Measurements from ENCODE around the gene TBC1D5.

TBC1D5 gene

DNA sequence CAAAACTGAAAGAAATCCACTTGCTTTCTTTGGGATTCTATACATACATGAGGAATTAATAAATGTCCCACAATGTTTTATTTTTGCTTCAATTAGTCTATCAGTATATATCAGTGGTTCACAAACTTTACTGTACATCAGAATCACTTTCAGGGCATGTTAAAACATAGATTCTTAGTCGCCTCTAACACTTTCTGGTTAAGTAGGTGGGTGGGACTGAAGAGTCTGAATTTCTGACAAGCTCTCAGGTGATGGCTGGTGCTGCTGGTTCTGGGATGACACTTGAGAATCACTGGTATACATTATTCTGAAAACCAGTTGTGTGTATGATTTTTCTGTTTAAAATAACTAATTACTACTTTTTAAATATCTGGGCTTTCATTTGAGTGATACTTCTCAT is 393.3 kb downstream of the TBC1D5 start:
- no peak for DNase-seq (ENCODE audit: low spot score)

- no peak for DNase-seq (ENCODE audit: low spot score)
Measured at GRCh38 chr3:17342119-17342518, 400.3 kb downstream of the TBC1D5 start.

DNA sequence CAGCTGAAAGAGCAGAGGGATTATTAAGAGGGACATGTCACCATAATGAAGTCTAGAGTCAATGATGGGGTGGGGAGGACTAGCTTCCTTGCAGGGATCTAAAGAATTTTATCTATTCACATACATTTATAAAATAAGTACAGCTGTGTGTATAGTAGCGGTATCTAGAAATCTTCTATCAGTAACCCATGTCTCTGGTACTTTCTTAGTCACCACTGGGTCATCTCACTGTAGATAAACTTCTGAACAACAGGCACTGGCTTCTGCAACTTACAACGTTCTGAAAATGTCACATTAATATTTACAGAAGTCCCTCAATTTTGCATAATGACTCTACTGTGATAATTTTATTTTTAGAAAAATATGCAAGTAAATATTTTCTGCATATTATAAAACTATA is 401.7 kb downstream of the TBC1D5 start:
- DNase-seq (ENCODE audit: low spot score) = no peak

- no peak for DNase-seq (ENCODE audit: low spot score)
Measured at GRCh38 chr3:17340261-17340660, 402.2 kb downstream of the TBC1D5 start.

DNA sequence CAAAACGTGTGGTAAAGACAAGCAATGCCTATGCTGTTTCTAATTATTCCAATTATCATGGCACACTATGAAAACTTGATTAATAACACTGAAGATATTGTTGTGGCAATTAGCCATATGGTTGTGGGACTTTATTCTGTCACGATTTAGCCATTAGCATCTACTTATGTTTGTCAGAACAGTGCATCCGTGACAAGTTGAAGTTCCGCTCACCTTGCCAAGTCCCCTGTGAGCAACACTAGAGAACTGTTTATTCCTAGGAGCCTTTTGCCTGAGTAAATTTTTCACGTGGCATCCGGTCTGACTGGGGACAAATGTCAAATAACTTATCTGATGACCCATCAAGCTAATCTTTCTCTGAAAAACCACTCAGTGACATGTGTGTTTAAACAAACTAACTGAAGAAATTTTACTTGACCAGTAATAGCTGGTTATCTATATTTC is 403.3 kb downstream of the TBC1D5 start:
- DNase-seq (ENCODE audit: low spot score) = no peak

DNA sequence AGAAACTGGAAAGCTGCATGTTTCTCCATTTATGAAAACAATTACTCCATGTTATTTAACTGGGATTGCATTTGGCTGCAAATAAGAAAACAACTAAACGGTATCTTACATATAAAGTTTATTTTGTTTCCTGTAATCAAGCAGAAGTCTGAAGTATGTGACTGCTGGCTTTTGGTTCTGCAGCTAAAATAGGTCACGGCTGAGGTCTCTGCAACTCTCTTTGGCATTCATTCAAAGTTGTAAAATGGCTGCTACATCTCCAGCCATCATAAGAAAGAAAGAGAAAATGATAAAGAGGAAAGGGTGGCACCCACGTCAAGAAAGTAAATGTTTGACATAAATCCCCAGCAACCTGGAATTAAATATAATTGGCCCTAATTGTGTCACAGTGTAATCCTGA is 406.1 kb downstream of the TBC1D5 start:
- DNase-seq (ENCODE audit: low spot score) = no peak

- DNase-seq (ENCODE audit: low spot score) = no peak
Measured at GRCh38 chr3:17333893-17334292, 408.5 kb downstream of the TBC1D5 start.

GRCh38 chr3:17333446-17333845 is 409.0 kb downstream of the TBC1D5 start:
- DNase-seq (ENCODE audit: low spot score) = no peak

DNA sequence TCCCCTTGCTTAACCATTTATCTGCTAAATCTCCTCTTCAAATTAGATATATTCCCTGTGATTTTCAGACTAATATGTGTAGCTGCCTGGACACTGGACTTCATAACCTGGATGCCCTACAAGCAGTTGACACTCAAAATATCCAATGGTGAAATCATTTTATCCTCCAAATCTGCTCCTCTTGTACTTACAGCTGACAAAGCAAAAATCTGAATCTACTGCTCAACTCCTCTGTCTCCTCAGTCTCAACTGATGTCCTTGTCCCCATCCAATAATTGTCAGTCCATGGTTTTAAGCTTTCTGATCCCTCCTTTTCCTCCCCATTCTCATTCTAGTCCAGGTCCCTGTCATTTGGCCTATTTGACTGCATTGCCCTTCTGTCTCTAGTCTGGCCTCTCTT is 411.8 kb downstream of the TBC1D5 start:
- no peak for DNase-seq (ENCODE audit: low spot score)

- DNase-seq (ENCODE audit: low spot score) = no peak
Measured at GRCh38 chr3:17329927-17330326, 412.5 kb downstream of the TBC1D5 start.

DNA sequence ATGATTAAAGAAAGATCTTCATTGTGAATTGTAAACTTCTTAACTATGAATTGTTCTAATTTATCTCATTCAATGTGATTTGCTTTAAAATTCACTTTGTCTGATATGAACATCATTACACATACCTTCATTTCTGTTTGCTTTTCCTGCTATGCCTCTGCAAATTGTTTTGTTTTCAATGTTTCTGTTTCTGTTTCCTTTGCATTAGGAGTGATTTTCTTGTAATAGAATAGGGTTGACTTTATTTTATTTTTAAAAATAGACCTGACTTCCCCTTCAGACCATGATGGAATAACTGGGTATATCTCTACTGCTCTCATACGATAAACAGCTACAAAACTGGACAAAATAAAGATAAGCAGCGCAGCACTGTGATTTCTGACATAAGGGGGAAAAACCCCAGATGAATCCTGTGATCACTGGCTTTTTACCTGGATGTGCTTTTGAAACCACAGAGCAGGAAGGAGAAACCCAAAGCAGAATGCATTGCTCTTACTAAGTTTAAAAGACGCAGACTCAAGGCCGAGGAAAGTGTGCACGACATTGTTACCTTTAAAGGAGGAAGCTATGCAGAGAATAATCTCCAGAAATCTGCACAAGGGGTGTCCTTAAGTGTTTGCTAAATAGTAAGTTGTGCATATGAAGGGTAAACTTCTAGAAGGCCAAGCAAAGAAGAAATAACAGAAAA is 420.2 kb downstream of the TBC1D5 start:
- no peak for DNase-seq (ENCODE audit: low spot score)

- DNase-seq (ENCODE audit: low spot score) = no peak
Measured at GRCh38 chr3:17320266-17320665, 422.2 kb downstream of the TBC1D5 start.

- DNase-seq (ENCODE audit: low spot score) = no peak
Measured at GRCh38 chr3:17315897-17316296, 426.5 kb downstream of the TBC1D5 start.

DNA sequence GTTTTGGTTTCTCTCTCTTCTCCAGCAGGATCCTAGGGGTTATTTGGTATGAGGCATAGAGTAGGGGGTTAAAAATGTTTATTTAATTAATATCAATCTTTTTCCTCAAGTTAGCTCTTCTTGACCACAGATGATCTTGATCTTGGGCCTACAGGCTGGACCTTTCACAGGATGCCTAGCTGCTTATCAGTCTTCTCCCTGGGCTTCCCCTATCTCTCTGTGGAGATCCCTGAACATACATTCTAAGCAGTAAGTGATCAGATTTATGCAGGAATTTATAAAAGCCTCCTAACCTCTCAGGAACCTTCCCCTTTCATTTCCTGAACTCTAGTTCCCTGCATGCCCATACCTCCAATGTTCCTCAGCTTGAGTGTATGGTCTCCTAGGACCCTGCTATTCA is 428.3 kb downstream of the TBC1D5 start:
- no peak for DNase-seq (ENCODE audit: low spot score)

DNA sequence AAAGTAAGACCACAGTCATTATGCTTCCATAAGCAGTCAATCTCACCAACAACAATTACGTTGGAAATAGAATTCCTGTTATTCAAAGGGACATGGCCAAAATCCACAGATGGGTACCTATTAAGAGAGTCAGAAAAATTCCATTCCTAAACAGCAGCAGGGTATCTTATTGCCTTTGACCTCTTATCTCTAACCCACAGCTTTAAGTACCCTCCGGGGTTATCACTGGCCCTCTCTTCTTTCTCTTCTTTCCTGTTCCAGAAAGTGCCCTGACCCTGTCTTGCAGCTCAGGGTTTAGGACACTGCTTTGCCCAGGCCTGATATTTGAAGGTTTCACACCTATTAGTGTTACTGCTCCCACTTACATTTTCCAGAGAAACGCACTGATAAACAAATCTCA is 428.7 kb downstream of the TBC1D5 start:
- DNase-seq (ENCODE audit: low spot score) = no peak

DNA sequence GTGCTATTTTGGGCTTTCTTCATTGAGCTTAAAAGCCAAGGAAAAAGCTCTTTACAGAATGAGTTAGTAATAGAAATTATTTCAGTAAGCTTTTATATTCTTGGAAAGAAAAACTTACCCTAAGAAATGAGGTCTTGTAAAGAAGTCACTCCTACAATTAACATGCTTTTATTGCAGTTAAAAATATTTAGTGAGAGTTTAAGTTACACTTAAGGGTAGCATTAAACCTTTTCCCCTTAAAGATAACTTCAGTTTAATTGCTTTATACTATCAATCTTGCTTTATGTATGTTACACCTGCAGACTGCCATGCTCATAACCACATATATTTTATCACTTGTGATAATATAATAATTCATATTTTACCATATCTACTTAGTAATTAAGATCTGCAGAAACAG is 431.4 kb downstream of the TBC1D5 start:
- no peak for DNase-seq (ENCODE audit: low spot score)

GRCh38 chr3:17307887-17308286 is 434.5 kb downstream of the TBC1D5 start:
- no peak for DNase-seq (ENCODE audit: low spot score)

DNA sequence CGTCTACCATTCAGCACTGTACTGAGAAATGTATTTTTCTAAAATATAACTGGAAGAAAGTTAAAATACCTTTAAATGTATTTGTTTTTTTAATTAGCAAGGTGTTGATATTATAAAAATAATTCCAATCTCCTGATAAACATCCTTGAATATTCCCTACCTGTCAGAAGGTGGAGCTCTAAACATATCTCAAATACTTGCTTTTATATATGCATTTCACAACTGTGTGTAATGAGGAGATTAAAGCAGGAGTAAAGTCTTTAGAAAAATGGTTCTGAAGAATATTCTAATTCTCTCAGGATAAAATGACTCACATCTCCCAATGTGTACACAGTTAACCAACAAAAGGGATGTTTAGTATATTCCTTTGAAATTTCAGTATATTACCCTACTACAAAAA is 434.9 kb downstream of the TBC1D5 start:
- no peak for DNase-seq (ENCODE audit: low spot score)

DNA sequence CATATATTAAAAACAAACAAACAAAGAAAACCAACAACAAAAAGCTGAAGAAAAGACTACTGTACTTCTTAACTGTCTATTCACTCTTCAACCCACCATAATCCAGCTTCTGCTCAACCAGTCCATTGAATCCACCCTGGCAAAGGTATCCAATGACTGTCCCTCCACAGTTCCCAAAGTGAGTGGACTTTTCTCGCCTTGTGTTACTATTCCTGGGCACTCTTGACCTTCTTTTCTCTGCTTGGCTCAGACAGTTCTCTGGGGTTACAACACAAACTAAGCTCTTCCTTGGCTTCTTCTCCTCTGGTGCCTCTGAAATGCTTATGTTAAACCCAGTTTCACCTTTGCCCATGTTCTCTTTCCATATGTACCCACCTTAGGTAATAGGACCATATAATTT is 437.5 kb downstream of the TBC1D5 start:
- no peak for DNase-seq (ENCODE audit: low spot score)

GRCh38 chr3:17302774-17303173 is 439.7 kb downstream of the TBC1D5 start:
- DNase-seq (ENCODE audit: low spot score) = no peak

GRCh38 chr3:17302170-17302569 is 440.3 kb downstream of the TBC1D5 start:
- DNase-seq (ENCODE audit: low spot score) = no peak

GRCh38 chr3:17301271-17301670 is 441.2 kb downstream of the TBC1D5 start:
- DNase-seq (ENCODE audit: low spot score) = no peak

GRCh38 chr3:17300441-17300840 is 442.0 kb downstream of the TBC1D5 start:
- no peak for DNase-seq (ENCODE audit: low spot score)

GRCh38 chr3:17298038-17298437 is 444.4 kb downstream of the TBC1D5 start:
- no peak for DNase-seq (ENCODE audit: low spot score)

GRCh38 chr3:17292556-17292955 is 449.9 kb downstream of the TBC1D5 start:
- no peak for DNase-seq (ENCODE audit: low spot score)

All from globus pallidus (tissue), 1 donor.